Hepatocyte (in vitro differentiated cells): ENCODE results near the gene RPS6KL1.

Experiments
- CTCF ChIP-seq: fragments of 200-600 bp; sonication (generic); IDR thresholded peaks from 2 replicates; pipeline ENCODE4 v1.5.1; 2016; ENCODE audit warnings: antibody characterized with exemption, mild to moderate bottlenecking; ENCODE audit not compliant: poor library complexity
- EZH2 ChIP-seq: fragments of 200-600 bp; sonication (generic); IDR thresholded peaks from 2 replicates; pipeline ENCODE4 v1.6.1; 2016; ENCODE audit warnings: antibody characterized with exemption, mild to moderate bottlenecking, borderline replicate concordance

- no peak for TF ChIP-seq CTCF
- no peak for TF ChIP-seq EZH2
These were observed 40.7 kb upstream of the RPS6KL1 start for GRCh38 chr14:74963705-74964271.
